DOHH2 (cell line): ENCODE results near the gene NEURL1B.

ENCODE experiments used
- EZH2phosphoT487 ChIP-seq: fragments of 200-600 bp; sonication (generic); IDR thresholded peaks from 2 replicates; pipeline ENCODE4 v1.6.1; 2017; ENCODE audit warnings: borderline replicate concordance, mild to moderate bottlenecking, antibody characterized with exemption, low read length, moderate library complexity, mixed read lengths
- TF ChIP-seq, protein P1 (sequence below): fragments of 200-600 bp; sonication (generic); IDR thresholded peaks from one replicate; pipeline ENCODE4 v1.5.1; 2014; ENCODE audit warnings: antibody characterized with exemption, mild to moderate bottlenecking, low read depth, low read length; ENCODE audit not compliant: poor library complexity, severe bottlenecking

DNA sequence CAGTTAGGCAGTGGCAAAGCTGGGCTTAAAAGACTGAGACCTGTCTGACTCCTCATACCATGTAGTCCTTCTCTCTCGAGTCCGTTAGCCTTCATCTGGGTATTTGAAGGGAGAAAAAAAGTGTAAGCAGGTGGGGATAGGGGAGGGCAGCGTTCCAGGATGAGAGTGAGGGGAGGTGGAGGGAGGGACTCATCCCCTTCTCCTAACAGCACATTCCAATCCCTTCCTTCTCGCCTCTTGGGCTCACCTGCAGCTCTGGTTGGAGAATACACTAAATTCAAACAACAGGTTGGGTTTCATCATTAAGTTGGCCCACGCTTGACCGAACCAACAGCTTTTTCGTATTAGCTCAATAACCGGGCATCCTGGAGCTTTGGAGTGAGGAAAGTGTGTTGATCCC is 3.6 kb downstream of the NEURL1B start:
- TF ChIP-seq, protein P1, sequence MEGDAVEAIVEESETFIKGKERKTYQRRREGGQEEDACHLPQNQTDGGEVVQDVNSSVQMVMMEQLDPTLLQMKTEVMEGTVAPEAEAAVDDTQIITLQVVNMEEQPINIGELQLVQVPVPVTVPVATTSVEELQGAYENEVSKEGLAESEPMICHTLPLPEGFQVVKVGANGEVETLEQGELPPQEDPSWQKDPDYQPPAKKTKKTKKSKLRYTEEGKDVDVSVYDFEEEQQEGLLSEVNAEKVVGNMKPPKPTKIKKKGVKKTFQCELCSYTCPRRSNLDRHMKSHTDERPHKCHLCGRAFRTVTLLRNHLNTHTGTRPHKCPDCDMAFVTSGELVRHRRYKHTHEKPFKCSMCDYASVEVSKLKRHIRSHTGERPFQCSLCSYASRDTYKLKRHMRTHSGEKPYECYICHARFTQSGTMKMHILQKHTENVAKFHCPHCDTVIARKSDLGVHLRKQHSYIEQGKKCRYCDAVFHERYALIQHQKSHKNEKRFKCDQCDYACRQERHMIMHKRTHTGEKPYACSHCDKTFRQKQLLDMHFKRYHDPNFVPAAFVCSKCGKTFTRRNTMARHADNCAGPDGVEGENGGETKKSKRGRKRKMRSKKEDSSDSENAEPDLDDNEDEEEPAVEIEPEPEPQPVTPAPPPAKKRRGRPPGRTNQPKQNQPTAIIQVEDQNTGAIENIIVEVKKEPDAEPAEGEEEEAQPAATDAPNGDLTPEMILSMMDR: no peak
- no peak for TF ChIP-seq EZH2phosphoT487
